GM13977 (cell line): Measurements from ENCODE around the gene INPP5D.

Experiments used
- DNase-seq: peaks from one replicate; pipeline ENCODE4 v3.0.0; 2012; ENCODE audit warnings: low spot score
- in situ Hi-C: fragments of 300-500 bp; cut with MboI; formaldehyde crosslinking; loops from one replicate; pipeline ENCODE4 v1.12.0; 2022; ENCODE audit warnings: low sequenced_read_pairs, low pct_unique_long_range_greater_than_20kb, mixed read lengths, inconsistent platforms; ENCODE audit not compliant: unreplicated experiment
- TF ChIP-seq, protein P1 (sequence below): IDR thresholded peaks from 2 replicates; pipeline ENCODE4 v1.5.1; 2012; ENCODE audit warnings: mild to moderate bottlenecking, control low read depth; ENCODE audit not compliant: insufficient read depth; ENCODE audit errors: extremely low read depth, missing control alignments

Gene INPP5D

DNA sequence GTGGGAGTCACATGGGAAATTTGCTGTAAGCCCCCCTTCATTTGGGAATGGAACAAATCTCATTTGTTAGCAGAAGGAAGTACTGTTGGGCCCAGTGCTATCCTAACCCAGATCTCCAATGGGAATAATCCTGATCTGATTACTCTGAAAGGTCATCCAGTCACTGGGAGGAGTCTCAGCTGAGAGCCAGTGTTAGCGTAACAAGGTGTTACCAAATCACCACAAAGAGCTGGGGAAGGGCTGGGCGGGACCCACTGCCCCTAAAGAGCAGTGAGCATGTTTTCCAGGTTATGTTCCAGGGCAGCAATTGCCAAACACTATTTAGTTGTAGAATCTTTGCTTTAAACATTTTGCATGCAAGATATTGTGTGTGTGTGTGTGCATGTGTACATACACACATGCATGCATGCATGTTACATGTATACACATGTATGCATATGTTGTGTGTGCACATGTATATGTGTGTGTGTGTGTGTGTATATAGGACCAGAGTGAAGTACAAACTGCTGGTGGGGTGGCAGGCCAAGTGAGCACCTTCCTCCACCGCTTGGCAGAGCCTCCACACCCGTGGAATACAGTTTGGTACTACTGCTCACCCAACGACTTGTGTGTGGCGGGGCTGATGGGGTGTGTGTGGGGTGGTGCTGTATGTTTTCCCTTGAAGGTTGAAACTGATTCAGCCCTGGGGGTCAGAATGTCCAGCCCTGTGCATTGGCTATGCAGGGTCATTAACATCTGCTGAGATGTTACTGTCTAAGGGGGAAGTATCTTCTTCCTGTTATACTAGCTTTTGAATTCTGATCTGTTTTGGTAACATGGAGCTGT, 15.2 kb downstream of the INPP5D start:
- in situ Hi-C loops: no loop called here

GRCh38 chr2:233075966-233076339, 15.8 kb downstream of the INPP5D start:
- in situ Hi-C loops: no loop called here
- TF ChIP-seq, protein P1, sequence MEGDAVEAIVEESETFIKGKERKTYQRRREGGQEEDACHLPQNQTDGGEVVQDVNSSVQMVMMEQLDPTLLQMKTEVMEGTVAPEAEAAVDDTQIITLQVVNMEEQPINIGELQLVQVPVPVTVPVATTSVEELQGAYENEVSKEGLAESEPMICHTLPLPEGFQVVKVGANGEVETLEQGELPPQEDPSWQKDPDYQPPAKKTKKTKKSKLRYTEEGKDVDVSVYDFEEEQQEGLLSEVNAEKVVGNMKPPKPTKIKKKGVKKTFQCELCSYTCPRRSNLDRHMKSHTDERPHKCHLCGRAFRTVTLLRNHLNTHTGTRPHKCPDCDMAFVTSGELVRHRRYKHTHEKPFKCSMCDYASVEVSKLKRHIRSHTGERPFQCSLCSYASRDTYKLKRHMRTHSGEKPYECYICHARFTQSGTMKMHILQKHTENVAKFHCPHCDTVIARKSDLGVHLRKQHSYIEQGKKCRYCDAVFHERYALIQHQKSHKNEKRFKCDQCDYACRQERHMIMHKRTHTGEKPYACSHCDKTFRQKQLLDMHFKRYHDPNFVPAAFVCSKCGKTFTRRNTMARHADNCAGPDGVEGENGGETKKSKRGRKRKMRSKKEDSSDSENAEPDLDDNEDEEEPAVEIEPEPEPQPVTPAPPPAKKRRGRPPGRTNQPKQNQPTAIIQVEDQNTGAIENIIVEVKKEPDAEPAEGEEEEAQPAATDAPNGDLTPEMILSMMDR: no peak
- DNase-seq: peak; percentile 54

More for the DNA sequence above, 15.2 kb downstream of the INPP5D start:
- TF ChIP-seq, protein P1: no peak
- no peak for DNase-seq

GRCh38 chr2:233076749-233077148, 16.6 kb downstream of the INPP5D start:
- TF ChIP-seq, protein P1: no peak
- DNase-seq: no peak
- in situ Hi-C loops: no loop called here

- TF ChIP-seq, protein P1: no peak
- in situ Hi-C loops: no loop called here
- no peak for DNase-seq
Observed at GRCh38 chr2:233079473-233079877, 19.3 kb downstream of the INPP5D start.

DNA sequence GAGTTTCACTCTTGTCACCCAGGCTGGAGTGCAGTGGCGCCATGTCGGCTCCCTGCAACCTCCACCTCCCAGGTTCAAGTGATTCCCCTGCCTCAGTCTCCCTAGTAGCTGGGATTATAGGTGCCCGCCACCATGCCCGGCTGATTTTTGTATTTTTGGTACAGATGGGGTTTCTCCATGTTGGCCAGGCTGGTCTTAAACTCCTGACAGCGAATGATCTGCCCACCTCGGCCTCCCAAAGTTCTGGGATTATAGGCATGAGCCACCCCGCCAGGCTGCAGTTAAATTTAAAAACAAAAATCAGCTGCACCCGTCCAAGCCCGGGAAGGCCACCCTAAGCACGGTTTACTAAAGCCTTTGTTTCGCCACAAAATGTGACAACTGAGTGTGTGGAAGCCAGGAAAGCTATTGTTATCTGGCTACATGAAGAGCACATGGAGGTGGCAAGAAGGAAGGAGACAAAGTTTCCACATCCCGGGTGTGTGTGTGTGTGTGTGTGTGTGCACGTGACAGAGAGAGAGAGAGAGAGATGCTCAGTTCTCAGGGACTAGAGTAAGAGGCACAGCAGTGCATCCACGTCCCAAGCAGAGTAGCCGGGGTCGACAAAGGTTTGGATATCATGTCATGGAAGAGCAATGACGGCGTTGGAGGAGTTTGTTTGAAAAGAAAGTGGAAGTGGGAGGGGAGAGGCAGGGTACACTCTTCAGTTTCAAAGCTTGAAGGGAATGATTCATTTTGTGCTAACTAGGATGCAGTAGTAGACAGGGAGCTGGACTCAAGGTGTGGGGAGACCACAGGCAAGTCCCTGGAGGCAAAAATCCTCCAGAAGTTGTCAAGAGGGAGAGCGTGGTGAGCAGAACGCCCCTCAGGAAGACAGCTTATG, 20.1 kb downstream of the INPP5D start:
- in situ Hi-C loops: no loop called here
- no peak for DNase-seq
- TF ChIP-seq, protein P1: no peak

GRCh38 chr2:233080836-233081229, 20.7 kb downstream of the INPP5D start:
- TF ChIP-seq, protein P1: no peak
- in situ Hi-C loops: no loop called here
- no peak for DNase-seq
